ENCODE results near the gene CACHD1. TPM values are rescaled to one million over a fixed set of nuclear protein-coding genes. Genes with fewer than 3 reads are reported as not detected.

CACHD1 gene
- total RNA-seq, 4 donors from 2014 or later = 1.6 to 3.2 (median 2.2) TPM; not detected in 1

- no peaks in the 10 kb centered on the region for H3K27me3 ChIP-seq
- H3K4me3 ChIP-seq = no peak overlapping the region
- no peak for DNase-seq
- H3K9me3 ChIP-seq = no peaks in the 10 kb centered on the region
- TF ChIP-seq EP300 (IDR thresholded peaks at IDR 0.05; ENCODE audit: low read depth) (no peak), CTCF (IDR thresholded peaks at IDR 0.05) (no peak), POLR2A (IDR thresholded peaks at IDR 0.05) (no peak), POLR2AphosphoS5 (IDR thresholded peaks at IDR 0.05) (no peak)
- intact Hi-C loops (cut with DNase I; ENCODE audit: low total_unique reads) = loop anchor here (10.0 kb wide), 1 partner anchor 131 kb away; no protein-coding TSS in a partner anchor
- 89% methylated on average over 2 of the region's 2 CpGs; no CpG with 5 or more reads in 1 of the 2 donors for WGBS, 2 donors (ENCODE audit: low coverage in 1 of 2)
- no peaks in the 10 kb centered on the region for H3K36me3 ChIP-seq
- no peaks in the 10 kb centered on the region for H3K4me1 ChIP-seq
- no peak overlapping the region for H3K27ac ChIP-seq
- in situ Hi-C loops (cut with MboI; ENCODE audit: low pct_ligation_motif_present in 1 of 4, low pct_unique_long_range_greater_than_20kb in 1 of 4, low sequenced_read_pairs in 3 of 4) = no loop called here
Observed at GRCh38 chr1:64425521-64425920, 44.4 kb upstream of the CACHD1 start.

GRCh38 chr1:64426681-64427080 lies 43.2 kb upstream of the CACHD1 start:
- 61 to 79% methylated on average over 2 of the region's 2 CpGs for WGBS, 2 donors (ENCODE audit: low coverage in 1 of 2)
- Histone ChIP-seq H3K36me3 (no peaks in the 10 kb centered on the region), H3K9me3 (no peaks in the 10 kb centered on the region), H3K4me1 (no peaks in the 10 kb centered on the region), H3K27ac (no peak overlapping the region), H3K4me3 (no peak overlapping the region), H3K27me3 (no peaks in the 10 kb centered on the region)
- intact Hi-C loops (cut with DNase I; ENCODE audit: low total_unique reads) = loop anchor here (10.0 kb wide), 1 partner anchor 132 kb away; no protein-coding TSS in a partner anchor
- TF ChIP-seq POLR2AphosphoS5 (IDR thresholded peaks at IDR 0.05) = no peak
- no peak for TF ChIP-seq POLR2A (IDR thresholded peaks at IDR 0.05)
- TF ChIP-seq CTCF (IDR thresholded peaks at IDR 0.05) = no peak
- no peak for TF ChIP-seq EP300 (IDR thresholded peaks at IDR 0.05; ENCODE audit: low read depth)
- DNase-seq = no peak
- in situ Hi-C loops (cut with MboI; ENCODE audit: low pct_ligation_motif_present in 1 of 4, low pct_unique_long_range_greater_than_20kb in 1 of 4, low sequenced_read_pairs in 3 of 4) = no loop called here

GRCh38 chr1:64427879-64428278 lies 42.0 kb upstream of the CACHD1 start:
- Histone ChIP-seq H3K9me3 (no peaks in the 10 kb centered on the region), H3K4me3 (no peak overlapping the region), H3K27ac (no peak overlapping the region), H3K4me1 (no peaks in the 10 kb centered on the region), H3K27me3 (no peaks in the 10 kb centered on the region), H3K36me3 (no peaks in the 10 kb centered on the region)
- 46 to 54% methylated on average over 3 of the region's 3 CpGs for WGBS, 2 donors (ENCODE audit: low coverage in 1 of 2)
- TF ChIP-seq EP300 (IDR thresholded peaks at IDR 0.05; ENCODE audit: low read depth) (no peak), CTCF (IDR thresholded peaks at IDR 0.05) (no peak), POLR2AphosphoS5 (IDR thresholded peaks at IDR 0.05) (no peak), POLR2A (IDR thresholded peaks at IDR 0.05) (no peak)
- DNase-seq = no peak
- intact Hi-C loops (cut with DNase I; ENCODE audit: low total_unique reads) = loop anchor here (10.0 kb wide), 1 partner anchor 133 kb away; no protein-coding TSS in a partner anchor
- in situ Hi-C loops (cut with MboI; ENCODE audit: low pct_ligation_motif_present in 1 of 4, low pct_unique_long_range_greater_than_20kb in 1 of 4, low sequenced_read_pairs in 3 of 4) = no loop called here

- WGBS, 2 donors (ENCODE audit: low coverage in 1 of 2) = 81 to 90% methylated on average over 2 to 5 of the region's 5 CpGs
- no peaks in the 10 kb centered on the region for H3K36me3 ChIP-seq
- no peak for TF ChIP-seq POLR2A (IDR thresholded peaks at IDR 0.05)
- no peak for TF ChIP-seq CTCF (IDR thresholded peaks at IDR 0.05)
- TF ChIP-seq EP300 (IDR thresholded peaks at IDR 0.05; ENCODE audit: low read depth) = no peak
- no peak for TF ChIP-seq POLR2AphosphoS5 (IDR thresholded peaks at IDR 0.05)
- no peak overlapping the region for H3K27ac ChIP-seq
- H3K9me3 ChIP-seq = no peaks in the 10 kb centered on the region
- H3K4me1 ChIP-seq = no peaks in the 10 kb centered on the region
- in situ Hi-C loops (cut with MboI; ENCODE audit: low pct_ligation_motif_present in 1 of 4, low pct_unique_long_range_greater_than_20kb in 1 of 4, low sequenced_read_pairs in 3 of 4) = no loop called here
- intact Hi-C loops (cut with DNase I; ENCODE audit: low total_unique reads) = no loop called here
- no peaks in the 10 kb centered on the region for H3K27me3 ChIP-seq
- DNase-seq = no peak
- H3K4me3 ChIP-seq = no peak overlapping the region
Observed at GRCh38 chr1:64433308-64433707, 36.6 kb upstream of the CACHD1 start.
